PC-3 (cell line): ENCODE data around the gene NTM. TPM values are rescaled to one million over a fixed set of nuclear protein-coding genes. Genes with fewer than 3 reads are reported as not detected.

Experiments
- ATAC-seq: fragments of 200-7000 bp; cut with Tn5 transposase; 2 replicates; pipeline ENCODE4 v1.9.1; 2020; ENCODE audit warnings: mild to moderate bottlenecking, moderate library complexity
- BruUV-seq: library from RNA; stranded (reverse); fragments of 400-500 nt; replicated peaks from 2 replicates; lab custom pipeline; 2021; lab: Mats Ljungman, UMichigan
- CTCF ChIA-PET: fragments of 300-600 bp; sonication (Branson Sonifier 250); formaldehyde crosslinking; loops from one replicate; lab custom pipeline; 2022; ENCODE audit warnings: antibody characterized with exemption; lab: Charles Lee
- POLR2A ChIA-PET: fragments of 300-600 bp; sonication (Branson Sonifier 250); formaldehyde crosslinking; loops from one replicate; lab custom pipeline; 2022; ENCODE audit warnings: antibody characterized with exemption; ENCODE audit not compliant: unreplicated experiment; lab: Charles Lee
- DNase-seq: peaks from one replicate; pipeline ENCODE4 v3.0.0-alpha.2; 2015
- H2AFZ ChIP-seq: fragments of 300-600 bp; sonication (generic); 2 replicates; pipeline ENCODE4 v1.6.0; 2016; ENCODE audit warnings: antibody characterized with exemption, low read length
- H3F3A ChIP-seq: fragments of 300-600 bp; sonication (generic); one replicate; pipeline ENCODE4 v1.6.0; 2017; ENCODE audit warnings: antibody characterized with exemption, low read length, control low read depth, mild to moderate bottlenecking; ENCODE audit not compliant: unreplicated experiment
- H3K27ac ChIP-seq: fragments of 300-600 bp; sonication (generic); 2 replicates; pipeline ENCODE4 v1.5.1; 2016; ENCODE audit warnings: mild to moderate bottlenecking, low read length
- H3K27me3 ChIP-seq: fragments of 300-600 bp; sonication (generic); 2 replicates; pipeline ENCODE4 v1.6.1; 2016; ENCODE audit warnings: low read length, mixed read lengths
- H3K36me3 ChIP-seq: fragments of 300-600 bp; sonication (generic); 2 replicates; pipeline ENCODE4 v1.6.1; 2016; ENCODE audit warnings: low read depth, mixed run types, low read length, mixed read lengths
- H3K4me1 ChIP-seq: fragments of 300-600 bp; sonication (generic); 2 replicates; pipeline ENCODE4 v1.5.1; 2016; ENCODE audit warnings: low read length; ENCODE audit not compliant: insufficient read depth
- H3K4me2 ChIP-seq: fragments of 300-600 bp; sonication (generic); 2 replicates; pipeline ENCODE4 v1.6.0; 2016; ENCODE audit warnings: low read length
- H3K4me3 ChIP-seq: fragments of 300-600 bp; sonication (generic); 2 replicates; pipeline ENCODE4 v1.5.1; 2016; ENCODE audit warnings: mild to moderate bottlenecking, low read length, mixed read lengths
- H3K79me2 ChIP-seq: fragments of 300-600 bp; sonication (generic); 2 replicates; pipeline ENCODE4 v1.6.1; 2017; ENCODE audit warnings: low read length, mixed read lengths
- H3K9ac ChIP-seq: fragments of 300-600 bp; sonication (generic); 2 replicates; pipeline ENCODE4 v1.6.0; 2016; ENCODE audit warnings: mild to moderate bottlenecking, low read length
- H3K9me2 ChIP-seq: fragments of 300-600 bp; sonication (generic); replicated peaks from 2 replicates; pipeline ENCODE4 v1.6.1; 2016; ENCODE audit warnings: mixed run types, low read length, mixed read lengths
- H3K9me3 ChIP-seq: fragments of 300-600 bp; sonication (generic); 2 replicates; pipeline ENCODE4 v1.6.1; 2016; ENCODE audit warnings: low read length, mixed read lengths
- H4K20me1 ChIP-seq: fragments of 300-600 bp; sonication (generic); 2 replicates; pipeline ENCODE4 v1.6.1; 2016; ENCODE audit warnings: low read length, mixed read lengths
- EZH2 ChIP-seq: fragments of 300-600 bp; sonication (generic); IDR thresholded peaks from one replicate; pipeline ENCODE4 v1.6.1; 2017; ENCODE audit warnings: antibody characterized with exemption, mild to moderate bottlenecking, low read length; ENCODE audit not compliant: unreplicated experiment
- EZH2phosphoT487 ChIP-seq: fragments of 300-600 bp; sonication (generic); IDR thresholded peaks from 2 replicates; pipeline ENCODE4 v1.6.1; 2018; ENCODE audit warnings: mild to moderate bottlenecking, antibody characterized with exemption, low read length, borderline replicate concordance
- intact Hi-C: fragments of 100-400 bp; cut with micrococcal nuclease; formaldehyde crosslinking; loops from 2 replicates; pipeline ENCODE4 v1.9.0; 2023
- total RNA-seq: library from RNA; depleted of rRNA; stranded (reverse); fragments of >200 nt; gene quantifications from 2 replicates; pipeline ENCODE4 v1.2.3, GENCODE V29; 2014
- TF ChIP-seq, protein P1 (sequence below): fragments of 300-600 bp; sonication (generic); conservative IDR thresholded peaks from 2 replicates; pipeline ENCODE4 v1.5.1; 2017; ENCODE audit warnings: antibody characterized with exemption, low read depth, mild to moderate bottlenecking, low read length

Gene NTM
- total RNA-seq, 1 experiment from 2014 or later, result not detected

DNA sequence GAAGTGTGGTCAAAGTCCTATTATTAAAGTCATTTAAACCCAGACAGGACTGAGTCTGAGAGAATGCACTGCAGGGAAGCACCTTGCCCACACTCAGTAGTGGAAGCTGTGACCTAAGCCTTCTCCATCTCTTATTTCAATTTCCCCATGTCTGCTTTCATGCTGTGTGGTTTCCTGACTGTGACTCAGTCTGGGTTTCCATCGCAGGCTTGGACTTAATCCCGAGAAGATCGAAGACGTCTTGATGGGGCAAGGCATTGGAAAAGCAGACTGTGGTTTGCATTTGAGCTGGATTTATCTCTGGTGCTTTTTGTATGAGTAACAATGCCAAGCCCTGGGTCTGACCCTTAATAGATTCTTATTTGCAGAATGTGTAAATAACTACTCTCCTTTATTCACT lies 238.9 kb downstream of the NTM start:
- Histone ChIP-seq H3K4me2 (no peak overlapping the region), H3K9me3 (no peaks in the 10 kb centered on the region), H3K36me3 (no peaks in the 10 kb centered on the region), H3F3A (no peaks in the 10 kb centered on the region), H2AFZ (no peak overlapping the region), H3K4me3 (no peak overlapping the region), H3K79me2 (no peaks in the 10 kb centered on the region), H3K4me1 (no peaks in the 10 kb centered on the region), H3K27me3 (peaks cover 59% of the 10 kb centered on the region), H3K27ac (no peak overlapping the region), H3K9ac (no peak overlapping the region), H3K9me2 (no peaks in the 10 kb centered on the region), H4K20me1 (no peaks in the 10 kb centered on the region)
- TF ChIP-seq EZH2phosphoT487 (no peak), EZH2 (no peak)
- TF ChIP-seq, protein P1, sequence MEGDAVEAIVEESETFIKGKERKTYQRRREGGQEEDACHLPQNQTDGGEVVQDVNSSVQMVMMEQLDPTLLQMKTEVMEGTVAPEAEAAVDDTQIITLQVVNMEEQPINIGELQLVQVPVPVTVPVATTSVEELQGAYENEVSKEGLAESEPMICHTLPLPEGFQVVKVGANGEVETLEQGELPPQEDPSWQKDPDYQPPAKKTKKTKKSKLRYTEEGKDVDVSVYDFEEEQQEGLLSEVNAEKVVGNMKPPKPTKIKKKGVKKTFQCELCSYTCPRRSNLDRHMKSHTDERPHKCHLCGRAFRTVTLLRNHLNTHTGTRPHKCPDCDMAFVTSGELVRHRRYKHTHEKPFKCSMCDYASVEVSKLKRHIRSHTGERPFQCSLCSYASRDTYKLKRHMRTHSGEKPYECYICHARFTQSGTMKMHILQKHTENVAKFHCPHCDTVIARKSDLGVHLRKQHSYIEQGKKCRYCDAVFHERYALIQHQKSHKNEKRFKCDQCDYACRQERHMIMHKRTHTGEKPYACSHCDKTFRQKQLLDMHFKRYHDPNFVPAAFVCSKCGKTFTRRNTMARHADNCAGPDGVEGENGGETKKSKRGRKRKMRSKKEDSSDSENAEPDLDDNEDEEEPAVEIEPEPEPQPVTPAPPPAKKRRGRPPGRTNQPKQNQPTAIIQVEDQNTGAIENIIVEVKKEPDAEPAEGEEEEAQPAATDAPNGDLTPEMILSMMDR, result no peak
- BruUV-seq, result no TSS peak
- POLR2A ChIA-PET, result no interaction called here
- intact Hi-C loops, result no loop called here
- ATAC-seq, result no peak
- no peak for DNase-seq
- CTCF ChIA-PET, result no interaction called here

DNA sequence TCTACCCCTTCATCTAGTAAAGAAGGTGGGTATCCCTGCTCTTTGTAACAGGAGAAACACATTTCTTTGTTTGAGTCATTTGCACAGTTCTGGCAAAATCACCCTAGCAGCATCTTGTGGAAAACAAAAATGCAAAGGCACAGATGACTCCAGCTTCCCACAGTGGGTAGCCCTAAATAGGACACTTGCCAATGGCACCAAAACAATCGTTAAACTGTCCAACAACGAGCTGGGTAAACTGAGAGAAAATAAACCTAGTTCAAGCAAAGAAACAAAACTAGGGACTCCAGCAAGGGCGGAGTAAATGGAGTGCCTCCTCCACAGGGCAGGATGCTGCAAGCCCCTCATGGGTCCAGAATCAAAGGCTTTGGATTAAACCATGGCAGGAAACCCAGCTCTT lies 239.5 kb downstream of the NTM start:
- no peaks in the 10 kb centered on the region for H3K79me2 ChIP-seq
- ATAC-seq (no peak), DNase-seq (no peak)
- BruUV-seq, result no TSS peak
- ChIA-PET POLR2A (no interaction called here), CTCF (no interaction called here)
- no peaks in the 10 kb centered on the region for H3K4me1 ChIP-seq
- H3K4me3 ChIP-seq, result no peak overlapping the region
- no peaks in the 10 kb centered on the region for H4K20me1 ChIP-seq
- peaks cover 65% of the 10 kb centered on the region for H3K27me3 ChIP-seq
- no peaks in the 10 kb centered on the region for H3F3A ChIP-seq
- H3K9me3 ChIP-seq, result no peaks in the 10 kb centered on the region
- no peak for TF ChIP-seq EZH2
- TF ChIP-seq EZH2phosphoT487, result no peak
- TF ChIP-seq, protein P1, result no peak
- no peaks in the 10 kb centered on the region for H3K9me2 ChIP-seq
- H3K4me2 ChIP-seq, result no peak overlapping the region
- intact Hi-C loops, result no loop called here
- H3K27ac ChIP-seq, result no peak overlapping the region
- no peak overlapping the region for H3K9ac ChIP-seq
- no peaks in the 10 kb centered on the region for H3K36me3 ChIP-seq
- no peak overlapping the region for H2AFZ ChIP-seq

- Histone ChIP-seq H3F3A (no peaks in the 10 kb centered on the region), H3K36me3 (no peaks in the 10 kb centered on the region), H4K20me1 (no peaks in the 10 kb centered on the region), H3K27me3 (peaks cover 74% of the 10 kb centered on the region), H3K4me1 (no peaks in the 10 kb centered on the region), H3K9me3 (no peaks in the 10 kb centered on the region), H3K27ac (no peak overlapping the region), H3K4me3 (no peak overlapping the region), H3K9me2 (no peaks in the 10 kb centered on the region), H3K9ac (no peak overlapping the region), H2AFZ (no peak overlapping the region), H3K4me2 (no peak overlapping the region), H3K79me2 (no peaks in the 10 kb centered on the region)
- ChIA-PET CTCF (no interaction called here), POLR2A (no interaction called here)
- no peak for ATAC-seq
- no peak for TF ChIP-seq EZH2
- DNase-seq, result no peak
- BruUV-seq, result no TSS peak
- intact Hi-C loops, result no loop called here
These were observed 240.9 kb downstream of the NTM start for GRCh38 chr11:131611322-131611721.
